ENCODE data around the gene ROMO1.

ROMO1 gene

DNA sequence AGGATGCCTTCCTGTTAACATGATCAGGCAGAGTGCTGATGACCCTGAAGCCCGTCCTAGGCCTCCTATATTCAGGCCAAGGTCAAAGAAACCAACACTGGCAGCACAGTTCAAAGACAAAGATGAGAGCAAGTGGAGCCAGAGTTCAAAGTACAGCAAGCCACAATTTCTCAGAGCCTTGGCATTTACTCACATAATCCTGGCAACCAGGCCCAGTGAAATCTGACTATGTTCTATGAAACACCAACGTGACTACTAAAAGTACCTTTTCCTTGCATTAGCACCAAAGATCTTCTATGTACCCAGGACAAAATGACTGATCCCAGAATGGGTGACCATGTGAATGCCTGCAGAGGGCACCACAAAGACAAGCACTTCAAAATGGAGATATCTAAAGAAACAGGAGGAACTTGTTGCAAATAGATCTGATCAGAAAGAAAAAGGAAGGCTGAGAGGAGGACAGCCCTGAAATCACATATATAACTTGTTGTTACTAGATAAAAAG is 3.9 kb upstream of the ROMO1 start:
- no peak for TF ChIP-seq ZNF223 (tag by site-specific recombination; IDR thresholded peaks at IDR 0.05)
- TF ChIP-seq ZNF354C (tag by site-specific recombination; IDR thresholded peaks at IDR 0.05; ENCODE audit: borderline replicate concordance, low read depth), result no peak
- TF ChIP-seq ZNF350 (tag by site-specific recombination; IDR thresholded peaks at IDR 0.05), result no peak
- TF ChIP-seq, protein P1, sequence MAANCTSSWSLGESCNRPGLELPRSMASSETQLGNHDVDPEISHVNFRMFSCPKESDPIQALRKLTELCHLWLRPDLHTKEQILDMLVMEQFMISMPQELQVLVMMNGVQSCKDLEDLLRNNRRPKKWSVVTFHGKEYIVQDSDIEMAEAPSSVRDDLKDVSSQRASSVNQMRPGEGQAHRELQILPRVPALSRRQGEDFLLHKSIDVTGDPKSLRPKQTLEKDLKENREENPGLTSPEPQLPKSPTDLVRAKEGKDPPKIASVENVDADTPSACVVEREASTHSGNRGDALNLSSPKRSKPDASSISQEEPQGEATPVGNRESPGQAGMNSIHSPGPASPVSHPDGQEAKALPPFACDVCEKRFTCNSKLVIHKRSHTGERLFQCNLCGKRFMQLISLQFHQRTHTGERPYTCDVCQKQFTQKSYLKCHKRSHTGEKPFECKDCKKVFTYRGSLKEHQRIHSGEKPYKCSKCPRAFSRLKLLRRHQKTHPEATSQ (tag by site-specific recombination; IDR thresholded peaks at IDR 0.05), result no peak
- TF ChIP-seq, protein P2, sequence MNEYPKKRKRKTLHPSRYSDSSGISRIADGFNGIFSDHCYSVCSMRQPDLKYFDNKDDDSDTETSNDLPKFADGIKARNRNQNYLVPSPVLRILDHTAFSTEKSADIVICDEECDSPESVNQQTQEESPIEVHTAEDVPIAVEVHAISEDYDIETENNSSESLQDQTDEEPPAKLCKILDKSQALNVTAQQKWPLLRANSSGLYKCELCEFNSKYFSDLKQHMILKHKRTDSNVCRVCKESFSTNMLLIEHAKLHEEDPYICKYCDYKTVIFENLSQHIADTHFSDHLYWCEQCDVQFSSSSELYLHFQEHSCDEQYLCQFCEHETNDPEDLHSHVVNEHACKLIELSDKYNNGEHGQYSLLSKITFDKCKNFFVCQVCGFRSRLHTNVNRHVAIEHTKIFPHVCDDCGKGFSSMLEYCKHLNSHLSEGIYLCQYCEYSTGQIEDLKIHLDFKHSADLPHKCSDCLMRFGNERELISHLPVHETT (tag by site-specific recombination; IDR thresholded peaks at IDR 0.05), result no peak
- no peak for TF ChIP-seq SP3 (tag by site-specific recombination; IDR thresholded peaks at IDR 0.05)
- TF ChIP-seq FEZF1 (tag by site-specific recombination; IDR thresholded peaks at IDR 0.05), result no peak
- TF ChIP-seq ZNF654 (tag by site-specific recombination; IDR thresholded peaks at IDR 0.05; ENCODE audit: low read depth), result no peak
- no peak for TF ChIP-seq SCRT1 (tag by site-specific recombination; IDR thresholded peaks at IDR 0.05; ENCODE audit: borderline replicate concordance)
- TF ChIP-seq, protein P3, sequence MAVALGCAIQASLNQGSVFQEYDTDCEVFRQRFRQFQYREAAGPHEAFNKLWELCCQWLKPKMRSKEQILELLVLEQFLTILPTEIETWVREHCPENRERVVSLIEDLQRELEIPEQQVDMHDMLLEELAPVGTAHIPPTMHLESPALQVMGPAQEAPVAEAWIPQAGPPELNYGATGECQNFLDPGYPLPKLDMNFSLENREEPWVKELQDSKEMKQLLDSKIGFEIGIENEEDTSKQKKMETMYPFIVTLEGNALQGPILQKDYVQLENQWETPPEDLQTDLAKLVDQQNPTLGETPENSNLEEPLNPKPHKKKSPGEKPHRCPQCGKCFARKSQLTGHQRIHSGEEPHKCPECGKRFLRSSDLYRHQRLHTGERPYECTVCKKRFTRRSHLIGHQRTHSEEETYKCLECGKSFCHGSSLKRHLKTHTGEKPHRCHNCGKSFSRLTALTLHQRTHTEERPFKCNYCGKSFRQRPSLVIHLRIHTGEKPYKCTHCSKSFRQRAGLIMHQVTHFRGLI (tag by site-specific recombination; IDR thresholded peaks at IDR 0.05), result no peak
- no peak for TF ChIP-seq ZNF626 (tag by site-specific recombination; IDR thresholded peaks at IDR 0.05)
- TF ChIP-seq, protein P4, sequence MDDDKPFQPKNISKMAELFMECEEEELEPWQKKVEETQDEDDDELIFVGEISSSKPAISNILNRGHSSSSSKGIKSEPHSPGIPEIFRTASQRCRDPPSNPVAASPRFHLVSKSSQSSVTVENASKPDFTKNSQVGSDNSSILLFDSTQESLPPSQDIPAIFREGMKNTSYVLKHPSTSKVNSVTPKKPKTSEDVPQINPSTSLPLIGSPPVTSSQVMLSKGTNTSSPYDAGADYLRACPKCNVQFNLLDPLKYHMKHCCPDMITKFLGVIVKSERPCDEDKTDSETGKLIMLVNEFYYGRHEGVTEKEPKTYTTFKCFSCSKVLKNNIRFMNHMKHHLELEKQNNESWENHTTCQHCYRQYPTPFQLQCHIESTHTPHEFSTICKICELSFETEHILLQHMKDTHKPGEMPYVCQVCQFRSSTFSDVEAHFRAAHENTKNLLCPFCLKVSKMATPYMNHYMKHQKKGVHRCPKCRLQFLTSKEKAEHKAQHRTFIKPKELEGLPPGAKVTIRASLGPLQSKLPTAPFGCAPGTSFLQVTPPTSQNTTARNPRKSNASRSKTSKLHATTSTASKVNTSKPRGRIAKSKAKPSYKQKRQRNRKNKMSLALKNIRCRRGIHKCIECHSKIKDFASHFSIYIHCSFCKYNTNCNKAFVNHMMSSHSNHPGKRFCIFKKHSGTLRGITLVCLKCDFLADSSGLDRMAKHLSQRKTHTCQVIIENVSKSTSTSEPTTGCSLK (tag by site-specific recombination; IDR thresholded peaks at IDR 0.05), result no peak
- TF ChIP-seq ZNF146 (tag by site-specific recombination; IDR thresholded peaks at IDR 0.05), result no peak
- TF ChIP-seq, protein P5, sequence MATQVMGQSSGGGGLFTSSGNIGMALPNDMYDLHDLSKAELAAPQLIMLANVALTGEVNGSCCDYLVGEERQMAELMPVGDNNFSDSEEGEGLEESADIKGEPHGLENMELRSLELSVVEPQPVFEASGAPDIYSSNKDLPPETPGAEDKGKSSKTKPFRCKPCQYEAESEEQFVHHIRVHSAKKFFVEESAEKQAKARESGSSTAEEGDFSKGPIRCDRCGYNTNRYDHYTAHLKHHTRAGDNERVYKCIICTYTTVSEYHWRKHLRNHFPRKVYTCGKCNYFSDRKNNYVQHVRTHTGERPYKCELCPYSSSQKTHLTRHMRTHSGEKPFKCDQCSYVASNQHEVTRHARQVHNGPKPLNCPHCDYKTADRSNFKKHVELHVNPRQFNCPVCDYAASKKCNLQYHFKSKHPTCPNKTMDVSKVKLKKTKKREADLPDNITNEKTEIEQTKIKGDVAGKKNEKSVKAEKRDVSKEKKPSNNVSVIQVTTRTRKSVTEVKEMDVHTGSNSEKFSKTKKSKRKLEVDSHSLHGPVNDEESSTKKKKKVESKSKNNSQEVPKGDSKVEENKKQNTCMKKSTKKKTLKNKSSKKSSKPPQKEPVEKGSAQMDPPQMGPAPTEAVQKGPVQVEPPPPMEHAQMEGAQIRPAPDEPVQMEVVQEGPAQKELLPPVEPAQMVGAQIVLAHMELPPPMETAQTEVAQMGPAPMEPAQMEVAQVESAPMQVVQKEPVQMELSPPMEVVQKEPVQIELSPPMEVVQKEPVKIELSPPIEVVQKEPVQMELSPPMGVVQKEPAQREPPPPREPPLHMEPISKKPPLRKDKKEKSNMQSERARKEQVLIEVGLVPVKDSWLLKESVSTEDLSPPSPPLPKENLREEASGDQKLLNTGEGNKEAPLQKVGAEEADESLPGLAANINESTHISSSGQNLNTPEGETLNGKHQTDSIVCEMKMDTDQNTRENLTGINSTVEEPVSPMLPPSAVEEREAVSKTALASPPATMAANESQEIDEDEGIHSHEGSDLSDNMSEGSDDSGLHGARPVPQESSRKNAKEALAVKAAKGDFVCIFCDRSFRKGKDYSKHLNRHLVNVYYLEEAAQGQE (tag by site-specific recombination; IDR thresholded peaks at IDR 0.05), result no peak
- ChIA-PET CTCF (interaction anchor here (0.7 kb wide), 1 partner anchor 358 kb away, joined by 3 read pairs; no protein-coding TSS in a partner anchor), POLR2A (no interaction called here)
- peaks cover 16 to 31% of the 10 kb centered on the region in 2 experiments; a peak in 2 of 3 replicates for H3K36me3 ChIP-seq (ENCODE audit: control insufficient read depth in 2 of 2, insufficient read depth in 1 of 2, low read length in 2 of 2)
- H3K4me3 ChIP-seq (ENCODE audit: low read depth, low read length), result no peak overlapping the region
- H3K27ac ChIP-seq (ENCODE audit: extremely low read depth, low read depth, low read length), result no peak overlapping the region
- no peaks in the 10 kb centered on the region for H3K9me3 ChIP-seq (ENCODE audit: control insufficient read depth, insufficient read depth, low read depth, low read length)
- 0 out of 2 replicates have a peak, but pooled peaks cover 4% of the 10 kb centered on the region for H3K4me1 ChIP-seq (ENCODE audit: control insufficient read depth, insufficient read depth, low read length)
